GM21529 (cell line): Measurements from ENCODE around the gene PIGU.
"Not testable (repeated sequence)": the region's sequence is repeated elsewhere in the genome, so short reads cannot be mapped to it uniquely, and the experiment has no call there.

ENCODE experiments used
- ATAC-seq: cut with Tn5 transposase; IDR thresholded peaks from one replicate; pipeline ENCODE4 v1.9.1; 2021; ENCODE audit not compliant: unreplicated experiment

Gene PIGU

GRCh38 chr20:34663213-34663943, 13.5 kb downstream of the PIGU start:
- ATAC-seq: no peak

- not testable (repeated sequence) for ATAC-seq
Measured at GRCh38 chr20:34661811-34662210, 15.1 kb downstream of the PIGU start.

- ATAC-seq: not testable (repeated sequence)
Measured at GRCh38 chr20:34658654-34659053, 18.2 kb downstream of the PIGU start.

GRCh38 chr20:34654207-34654744, 22.6 kb downstream of the PIGU start:
- ATAC-seq: no peak

DNA sequence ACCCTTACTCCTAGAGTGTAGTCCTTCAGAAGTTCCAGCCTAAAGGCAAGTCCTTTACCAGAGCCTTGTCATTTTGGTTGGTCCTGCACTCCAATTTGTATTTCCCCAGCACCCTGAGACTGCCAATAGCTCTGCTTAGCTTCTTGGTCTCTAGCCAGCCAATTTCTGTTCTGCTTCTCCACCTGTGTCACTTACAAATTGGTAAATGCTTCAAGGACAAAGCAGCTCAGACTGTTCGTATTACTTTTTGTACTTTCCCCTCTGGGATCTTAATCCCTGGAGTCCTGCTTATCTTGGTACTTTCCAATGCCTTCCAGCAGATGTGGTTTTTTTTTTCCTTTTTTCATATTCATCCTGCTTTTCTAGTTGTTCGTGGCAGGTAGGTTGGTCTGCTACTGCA, 25.7 kb downstream of the PIGU start:
- ATAC-seq: no peak

- ATAC-seq: no peak
Measured at GRCh38 chr20:34647737-34648136, 29.2 kb downstream of the PIGU start.

GRCh38 chr20:34644951-34645350, 31.9 kb downstream of the PIGU start:
- ATAC-seq: no peak

DNA sequence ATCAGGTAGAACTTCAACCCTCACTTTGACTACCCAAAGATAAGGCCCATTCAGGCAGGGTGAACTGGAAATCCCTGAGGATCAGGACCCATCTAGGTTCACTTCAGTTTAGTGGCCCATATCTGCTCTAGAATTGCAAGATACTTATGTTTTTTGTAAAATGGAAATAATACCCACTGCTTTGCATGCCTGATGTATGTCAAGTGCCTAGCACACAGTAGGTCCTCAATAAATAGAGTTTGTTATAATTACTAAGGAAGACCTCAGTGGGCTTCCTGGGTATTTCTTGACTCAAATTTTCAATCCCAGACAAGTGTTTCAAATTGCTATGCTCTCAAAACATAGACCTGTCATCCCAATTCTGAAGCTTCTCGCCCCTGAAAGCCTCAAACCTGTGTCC, 32.5 kb downstream of the PIGU start:
- no peak for ATAC-seq

DNA sequence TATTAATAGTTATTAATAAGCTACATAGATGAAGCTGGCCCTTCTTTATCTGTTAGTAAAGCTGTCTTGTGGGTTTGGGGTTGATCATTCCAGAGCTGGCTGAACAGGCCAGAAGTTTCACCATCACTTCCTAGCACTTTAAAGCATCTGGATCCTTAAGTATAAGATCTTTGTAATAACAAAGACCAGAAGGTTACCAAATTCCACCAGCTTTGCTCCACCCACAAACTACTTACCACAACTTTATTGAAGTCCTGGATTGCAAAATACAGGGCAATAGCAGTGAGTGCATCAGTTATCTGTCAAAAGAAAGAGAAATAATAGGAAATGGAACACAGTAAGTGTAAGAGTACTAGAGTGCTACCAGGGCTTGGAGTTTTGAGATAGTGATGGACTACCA, 33.0 kb downstream of the PIGU start:
- ATAC-seq: no peak

- no peak for ATAC-seq
Measured at GRCh38 chr20:34642009-34642408, 34.9 kb downstream of the PIGU start.

DNA sequence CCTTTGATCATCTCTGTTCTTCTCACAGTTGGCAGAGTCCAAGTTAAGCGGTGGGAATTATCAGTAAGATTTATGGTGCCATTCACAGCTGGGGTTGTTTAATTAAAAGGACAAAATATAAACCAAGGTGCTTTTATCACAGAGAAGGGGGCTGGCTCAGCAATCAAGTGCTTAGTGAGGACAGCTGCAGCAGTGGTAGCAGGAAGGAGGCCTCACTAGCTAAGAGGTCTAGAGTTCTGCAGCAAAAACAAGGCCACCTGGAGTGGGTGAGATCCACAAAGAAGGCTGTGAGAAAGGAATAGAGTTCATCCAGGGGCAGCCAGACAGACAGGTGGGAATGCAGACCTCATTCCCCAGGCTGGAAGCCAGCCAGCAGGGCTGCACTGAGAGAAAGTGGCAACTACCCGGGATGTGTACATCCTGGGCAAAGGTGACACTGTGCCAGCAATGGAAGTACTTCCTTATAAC, 37.1 kb downstream of the PIGU start:
- no peak for ATAC-seq

- no peak for ATAC-seq
Measured at GRCh38 chr20:34638532-34638931, 38.4 kb downstream of the PIGU start.

GRCh38 chr20:34638039-34638292, 38.9 kb downstream of the PIGU start:
- ATAC-seq: no peak

DNA sequence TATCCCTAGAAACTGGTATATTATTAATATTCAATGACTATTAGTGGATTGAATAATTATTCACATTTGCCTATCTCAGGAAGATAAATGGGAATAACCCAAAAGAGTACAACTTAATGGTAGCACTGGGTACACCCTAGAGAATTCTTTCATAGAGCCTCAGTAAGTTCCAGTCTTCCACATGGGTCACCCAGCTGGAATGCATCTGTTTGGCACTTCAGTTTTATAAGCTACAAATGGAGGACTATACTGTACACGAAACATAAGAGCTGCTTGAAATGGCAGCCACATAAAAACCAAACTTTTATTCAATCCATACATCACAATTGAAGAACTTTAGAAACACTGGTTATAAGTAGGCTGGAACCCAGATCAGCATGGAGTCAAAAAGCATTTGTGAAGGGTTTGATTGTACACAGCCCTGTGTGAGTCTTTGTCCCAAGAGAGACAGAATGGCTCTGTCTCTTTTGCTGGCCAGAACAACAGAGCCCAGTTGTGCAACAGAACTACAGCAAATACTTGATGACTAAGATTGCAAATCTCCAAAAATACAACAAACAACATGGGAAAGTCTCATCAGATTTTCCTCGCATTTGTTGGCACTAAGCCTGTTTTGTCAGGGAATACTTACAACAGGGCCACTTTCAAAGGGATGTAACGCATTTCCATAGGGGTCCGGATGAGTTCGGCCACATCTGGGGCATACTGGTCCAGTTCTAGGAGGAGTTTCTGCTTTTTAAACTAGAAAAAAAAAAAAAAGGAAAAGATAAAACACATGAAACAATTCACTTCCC, 39.5 kb downstream of the PIGU start:
- ATAC-seq: no peak

DNA sequence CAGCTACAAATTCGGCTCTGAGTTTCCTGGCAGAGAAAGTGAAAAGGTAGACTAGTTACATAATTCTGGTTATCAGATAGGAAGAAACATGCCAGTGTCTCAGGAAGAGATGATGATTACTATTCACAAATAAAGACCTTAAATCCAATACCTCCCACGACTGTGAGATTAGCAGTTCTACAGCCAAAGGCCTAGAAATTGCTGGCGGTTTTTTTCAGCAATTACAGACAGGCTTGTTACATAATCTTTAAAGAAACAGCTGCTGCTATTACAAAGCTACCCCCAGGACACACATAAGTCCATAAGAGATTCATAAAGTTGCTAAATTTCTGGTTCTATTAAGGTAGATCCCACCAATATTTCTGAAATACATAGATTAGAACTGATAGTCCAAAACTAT, 40.2 kb downstream of the PIGU start:
- no peak for ATAC-seq

DNA sequence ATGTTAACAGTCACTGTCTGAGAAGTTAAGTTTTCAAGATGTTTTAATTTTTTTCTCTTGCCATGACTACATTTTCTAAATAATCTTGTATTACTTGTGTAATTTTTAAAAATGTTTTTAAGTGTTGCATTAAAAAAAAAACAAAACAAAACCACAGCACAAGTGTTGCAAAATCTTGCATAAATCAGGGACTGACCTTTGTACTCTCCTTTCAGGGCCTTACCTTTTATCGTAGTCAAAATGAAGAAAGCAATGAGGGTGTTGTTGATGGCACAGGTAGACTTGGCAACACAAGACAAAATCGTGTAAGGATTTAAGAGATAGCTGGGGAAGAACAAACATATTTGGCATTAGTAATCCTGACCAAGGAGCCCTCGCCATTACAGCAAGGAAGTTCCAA, 42.5 kb downstream of the PIGU start:
- ATAC-seq: no peak

DNA sequence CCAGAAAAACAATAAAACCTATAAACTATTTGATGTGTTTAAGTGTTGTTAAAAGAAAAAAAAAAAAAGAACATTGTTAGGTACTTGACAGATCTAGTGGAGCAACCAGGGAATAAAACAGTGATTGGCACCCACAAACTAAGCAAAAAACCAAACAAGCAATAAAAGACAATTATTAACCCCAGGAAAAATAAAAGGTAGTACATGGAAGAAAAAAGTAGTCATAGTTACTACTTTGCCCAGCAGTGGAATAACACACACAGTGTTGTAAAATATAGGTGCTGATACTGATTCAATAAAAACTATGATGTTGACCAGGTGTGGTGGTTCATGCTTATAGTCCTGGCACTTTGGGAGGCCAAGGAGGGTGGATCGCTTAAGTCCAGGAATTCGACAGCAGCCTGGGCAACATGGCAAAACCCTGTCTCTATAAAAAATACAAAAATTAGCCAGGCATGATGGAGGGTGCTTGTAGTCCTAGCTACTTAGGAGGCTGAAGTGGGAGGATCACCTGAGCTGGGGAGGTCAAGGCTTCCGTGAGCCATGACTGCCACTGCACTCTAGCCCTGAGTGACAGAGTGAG, 43.9 kb downstream of the PIGU start:
- no peak for ATAC-seq

DNA sequence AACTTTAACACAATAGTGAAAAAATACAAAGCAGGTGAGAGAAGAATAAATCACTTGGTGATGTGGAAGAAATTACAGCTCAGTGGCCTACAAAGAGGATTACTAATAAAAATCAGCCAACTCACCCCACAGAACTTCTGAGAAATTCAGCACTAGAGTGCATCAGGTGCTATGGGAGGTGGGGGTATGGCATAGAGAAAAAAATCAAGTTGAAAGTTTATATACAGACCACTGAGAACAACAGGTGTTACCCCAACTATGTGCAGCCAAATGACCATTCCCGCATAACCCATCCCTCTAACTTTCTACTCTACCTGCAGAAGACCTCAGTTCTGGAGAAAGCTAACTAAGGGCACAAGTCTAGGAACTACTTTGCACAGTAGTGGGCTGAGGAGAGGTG, 47.0 kb downstream of the PIGU start:
- ATAC-seq: no peak

- ATAC-seq: no peak
Measured at GRCh38 chr20:34629342-34629741, 47.5 kb downstream of the PIGU start.

GRCh38 chr20:34628026-34628425, 48.9 kb downstream of the PIGU start:
- no peak for ATAC-seq

GRCh38 chr20:34627458-34627857, 49.4 kb downstream of the PIGU start:
- ATAC-seq: no peak

DNA sequence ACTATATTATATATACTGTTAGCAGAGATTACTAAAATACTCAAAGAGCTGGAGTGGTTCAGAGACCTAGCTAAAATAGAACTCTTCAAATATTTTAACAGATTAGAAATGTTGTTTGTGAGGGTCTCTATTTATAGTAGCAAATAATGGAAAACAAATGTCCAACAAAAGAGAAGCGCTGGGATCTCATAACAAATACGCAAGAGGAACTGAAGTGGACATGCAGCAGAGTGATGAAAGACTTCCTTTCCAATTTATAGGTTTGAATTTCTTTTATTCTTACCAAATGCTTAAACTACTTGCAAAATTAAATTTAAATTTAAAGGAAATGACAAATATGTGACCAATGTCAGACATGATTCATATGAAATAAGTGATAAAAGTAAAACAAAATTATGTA, 49.9 kb downstream of the PIGU start:
- ATAC-seq: no peak
